HEK293T (cell line): ENCODE measurements around the gene ZBTB45.

Source experiments
- ARNT ChIP-seq: fragments of 450-650 bp; IDR thresholded peaks from 2 replicates; pipeline ENCODE4 v1.6.1; 2017; ENCODE audit warnings: mild to moderate bottlenecking
- ELF4 ChIP-seq: fragments of 450-650 bp; IDR thresholded peaks from 2 replicates; pipeline ENCODE4 v1.6.1; 2017; ENCODE audit warnings: antibody characterized with exemption
- FOXM1 ChIP-seq: fragments of 450-650 bp; IDR thresholded peaks from 2 replicates; pipeline ENCODE4 v1.6.1; 2017; ENCODE audit warnings: mild to moderate bottlenecking, borderline replicate concordance
- TARDBP ChIP-seq: fragments of 450-650 bp; IDR thresholded peaks from 2 replicates; pipeline ENCODE4 v1.6.1; 2016

DNA sequence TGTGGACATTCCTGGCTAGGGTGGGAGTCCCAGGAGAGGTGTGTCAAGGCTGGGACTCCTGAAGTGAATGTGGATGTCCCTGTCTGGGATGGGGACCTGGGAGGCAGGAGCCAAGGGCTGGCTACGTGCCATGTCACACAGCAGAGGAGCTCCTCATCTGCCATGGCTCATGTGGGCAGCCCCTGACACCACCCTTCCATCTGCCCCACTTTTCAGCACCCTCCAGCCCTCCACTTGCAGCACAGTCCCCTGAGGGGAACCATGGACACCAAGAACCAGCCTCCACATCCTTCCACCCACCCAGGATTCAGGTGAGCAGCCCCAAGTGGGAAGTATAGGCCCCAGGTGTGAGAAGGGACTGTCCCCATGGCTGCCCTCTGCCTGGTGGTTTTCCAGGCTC lies 41.7 kb downstream of the ZBTB45 start:
- TF ChIP-seq ELF4 (no peak), TARDBP (no peak), FOXM1 (no peak), ARNT (no peak)
